ENCODE results near the gene SNX20.

Gene SNX20

DNA sequence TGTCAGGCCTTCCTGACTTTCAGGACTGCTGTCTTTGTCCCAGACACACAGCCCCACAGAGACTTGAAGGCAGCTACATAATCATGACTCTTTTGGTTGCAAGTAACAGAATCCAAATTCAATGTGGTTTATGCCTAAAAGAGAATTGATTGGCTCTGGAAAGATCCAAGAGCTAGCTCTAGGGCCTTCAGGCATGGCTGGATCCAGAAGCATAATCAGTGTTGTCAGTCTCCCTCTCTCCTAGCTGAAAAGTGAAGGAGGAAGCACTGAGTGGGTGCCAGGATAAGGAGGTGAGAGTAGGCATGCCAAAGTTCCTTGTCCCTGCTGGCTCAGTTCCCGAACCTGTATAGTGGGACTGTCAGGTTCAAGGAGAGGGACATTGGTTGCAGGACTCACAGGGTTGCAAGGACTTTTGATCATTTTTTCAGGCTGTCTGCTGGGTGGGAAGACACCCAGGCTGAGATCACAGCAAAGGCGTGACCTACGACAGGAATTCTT is 25.5 kb downstream of the SNX20 start:
- DNase-seq: no peak
- Histone ChIP-seq H3K27ac (no peak overlapping the region), H3K27me3 (replicated peaks) (no peaks in the 10 kb centered on the region), H3K4me3 (ENCODE audit: low read depth, low read length) (no peak overlapping the region), H3K36me3 (replicated peaks) (no peaks in the 10 kb centered on the region)
- no peak for TF ChIP-seq CTCF (IDR thresholded peaks at IDR 0.05; ENCODE audit: low read depth, low read length, missing control alignments)
- in situ Hi-C loops (cut with HindIII; ENCODE audit: low pct_ligation_motif_present, low sequenced_read_pairs): no loop called here

GRCh38 chr16:50653633-50654519 is 27.2 kb downstream of the SNX20 start:
- no peaks in the 10 kb centered on the region for H3K27me3 ChIP-seq (replicated peaks)
- TF ChIP-seq CTCF (IDR thresholded peaks at IDR 0.05; ENCODE audit: low read depth, low read length, missing control alignments): no peak
- no peak overlapping the region for H3K4me3 ChIP-seq (ENCODE audit: low read depth, low read length)
- in situ Hi-C loops (cut with HindIII; ENCODE audit: low pct_ligation_motif_present, low sequenced_read_pairs): no loop called here
- no peak overlapping the region for H3K27ac ChIP-seq
- no peak for DNase-seq
- no peaks in the 10 kb centered on the region for H3K36me3 ChIP-seq (replicated peaks)

DNA sequence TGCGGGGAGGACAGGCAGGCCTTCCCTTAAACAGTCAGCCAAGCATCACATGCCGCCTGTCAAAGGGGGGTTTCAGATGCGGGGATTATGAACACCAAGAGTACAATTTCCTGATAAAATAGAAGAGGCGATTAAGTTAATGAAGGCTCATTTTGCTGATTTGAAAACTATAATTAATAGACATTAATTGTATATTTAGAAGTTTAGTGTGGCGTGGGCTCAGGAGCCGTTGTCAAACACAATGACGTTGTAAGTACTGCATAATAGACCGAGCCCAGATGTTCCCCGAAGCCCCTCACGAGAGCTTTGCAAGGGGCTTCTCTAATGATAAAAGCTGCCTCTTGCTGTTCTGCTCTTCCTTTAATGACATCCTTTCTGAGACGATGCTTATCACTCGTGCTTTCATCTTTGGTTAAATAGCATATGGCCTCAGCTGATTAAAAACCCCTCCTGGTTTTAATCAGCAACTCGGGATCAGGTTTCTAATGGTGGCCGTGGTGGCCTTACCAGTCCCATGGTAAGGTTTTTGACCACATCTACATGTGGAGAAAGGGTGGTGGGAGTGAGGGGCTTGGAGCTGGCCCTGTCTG is 28.2 kb downstream of the SNX20 start:
- Histone ChIP-seq H3K36me3 (replicated peaks) (no peaks in the 10 kb centered on the region), H3K27me3 (replicated peaks) (no peaks in the 10 kb centered on the region), H3K27ac (no peak overlapping the region), H3K4me3 (ENCODE audit: low read depth, low read length) (no peak overlapping the region)
- DNase-seq: no peak
- TF ChIP-seq CTCF (IDR thresholded peaks at IDR 0.05; ENCODE audit: low read depth, low read length, missing control alignments): no peak
- in situ Hi-C loops (cut with HindIII; ENCODE audit: low pct_ligation_motif_present, low sequenced_read_pairs): no loop called here

GRCh38 chr16:50651835-50652438 is 29.2 kb downstream of the SNX20 start:
- no peak for DNase-seq
- TF ChIP-seq CTCF (IDR thresholded peaks at IDR 0.05; ENCODE audit: low read depth, low read length, missing control alignments): no peak
- H3K27me3 ChIP-seq (replicated peaks): no peaks in the 10 kb centered on the region
- H3K27ac ChIP-seq: no peak overlapping the region
- H3K36me3 ChIP-seq (replicated peaks): no peaks in the 10 kb centered on the region
- in situ Hi-C loops (cut with HindIII; ENCODE audit: low pct_ligation_motif_present, low sequenced_read_pairs): no loop called here
- no peak overlapping the region for H3K4me3 ChIP-seq (ENCODE audit: low read depth, low read length)

- no peak overlapping the region for H3K4me3 ChIP-seq (ENCODE audit: low read depth, low read length)
- H3K36me3 ChIP-seq (replicated peaks): no peaks in the 10 kb centered on the region
- DNase-seq: no peak
- no peak overlapping the region for H3K27ac ChIP-seq
- H3K27me3 ChIP-seq (replicated peaks): no peaks in the 10 kb centered on the region
- TF ChIP-seq CTCF (IDR thresholded peaks at IDR 0.05; ENCODE audit: low read depth, low read length, missing control alignments): no peak
- in situ Hi-C loops (cut with HindIII; ENCODE audit: low pct_ligation_motif_present, low sequenced_read_pairs): no loop called here
Observed at GRCh38 chr16:50646345-50646744, 34.8 kb downstream of the SNX20 start.

Data from brain microvascular endothelial cell (primary cell).